HEK293 (cell line): ENCODE results near the gene ZFTA.

Experiments
- CTCF ChIA-PET: fragments of 350-600 bp; formaldehyde crosslinking; extraction: SDS; loops from one replicate; lab custom pipeline; 2021; ENCODE audit warnings: antibody characterized with exemption; lab: Yijun Ruan, JAX
- POLR2A ChIA-PET: fragments of 300-600 bp; formaldehyde crosslinking; extraction: SDS; loops from one replicate; lab custom pipeline; 2020; ENCODE audit warnings: antibody characterized with exemption, inconsistent platforms; lab: Yijun Ruan, JAX
- H3K27ac ChIP-seq: fragments of 200-500 bp; sonication (Bioruptor generic); 2 replicates; pipeline ENCODE4 v1.5.1; 2014; ENCODE audit warnings: low read depth, low read length, control low read depth, inconsistent platforms; ENCODE audit errors: extremely low read depth
- H3K36me3 ChIP-seq, 2 experiments: fragments of 200-500 bp in 1 of 2; sonication (Bioruptor generic) in 1 of 2; 1 replicate in 1 of 2; 2 replicates in 1 of 2; pipeline ENCODE4 v1.5.1; 2014 to 2017; ENCODE audit warnings: inconsistent platforms in 2 of 2, low read length in 2 of 2; ENCODE audit not compliant: control insufficient read depth in 2 of 2, insufficient read depth in 1 of 2
- H3K4me1 ChIP-seq: fragments of 200-500 bp; sonication (Bioruptor generic); 2 replicates; pipeline ENCODE4 v1.5.1; 2014; ENCODE audit warnings: mild to moderate bottlenecking, low read length, inconsistent platforms; ENCODE audit not compliant: control insufficient read depth, insufficient read depth
- H3K4me3 ChIP-seq: 2 replicates; pipeline ENCODE4 v1.5.1; 2011; ENCODE audit warnings: low read depth, mild to moderate bottlenecking, control low read depth, low read length, moderate library complexity
- H3K9me3 ChIP-seq: fragments of 200-500 bp; sonication (Bioruptor generic); 2 replicates; pipeline ENCODE4 v1.5.1; 2014; ENCODE audit warnings: low read depth, low read length, inconsistent platforms; ENCODE audit not compliant: control insufficient read depth, insufficient read depth
- GFI1B ChIP-seq: fragments of 450-650 bp; formaldehyde crosslinking; IDR thresholded peaks from 2 replicates; pipeline ENCODE4 v1.5.1; 2016; ENCODE audit warnings: missing biosample characterization, missing genetic modification characterization
- SP7 ChIP-seq: fragments of 450-650 bp; formaldehyde crosslinking; IDR thresholded peaks from 2 replicates; pipeline ENCODE4 v1.5.1; 2016; ENCODE audit warnings: missing biosample characterization, missing genetic modification characterization
- ZBTB7A ChIP-seq: fragments of 450-650 bp; formaldehyde crosslinking; IDR thresholded peaks from 2 replicates; pipeline ENCODE4 v1.5.1; 2016; ENCODE audit warnings: low read depth, missing biosample characterization, missing genetic modification characterization
- ZNF112 ChIP-seq: fragments of 450-650 bp; formaldehyde crosslinking; IDR thresholded peaks from 2 replicates; pipeline ENCODE4 v1.5.0; 2017; ENCODE audit warnings: missing biosample characterization, missing genetic modification characterization
- ZNF223 ChIP-seq: fragments of 450-650 bp; formaldehyde crosslinking; IDR thresholded peaks from 2 replicates; pipeline ENCODE4 v1.5.1; 2016; ENCODE audit warnings: missing biosample characterization, missing genetic modification characterization
- ZNF335 ChIP-seq: fragments of 450-650 bp; formaldehyde crosslinking; conservative IDR thresholded peaks from 2 replicates; pipeline ENCODE4 v1.5.1; 2016; ENCODE audit warnings: missing biosample characterization, missing genetic modification characterization
- ZNF354C ChIP-seq: fragments of 450-650 bp; formaldehyde crosslinking; IDR thresholded peaks from 2 replicates; pipeline ENCODE4 v1.5.1; 2016; ENCODE audit warnings: missing biosample characterization, missing genetic modification characterization, low read depth, borderline replicate concordance
- ZNF626 ChIP-seq: fragments of 450-650 bp; sonication (Bioruptor Pico); formaldehyde crosslinking; IDR thresholded peaks from 2 replicates; pipeline ENCODE4 v1.5.1; 2018; ENCODE audit warnings: missing biosample characterization, missing genetic modification characterization, inconsistent platforms
- ZNF701 ChIP-seq: fragments of 450-650 bp; formaldehyde crosslinking; IDR thresholded peaks from 2 replicates; pipeline ENCODE4 v1.5.1; 2016; ENCODE audit warnings: missing biosample characterization, missing genetic modification characterization
- ZSCAN23 ChIP-seq: fragments of 450-650 bp; formaldehyde crosslinking; IDR thresholded peaks from 2 replicates; pipeline ENCODE4 v1.5.1; 2016; ENCODE audit warnings: missing biosample characterization, missing genetic modification characterization
- TF ChIP-seq, protein P1 (sequence below): fragments of 450-650 bp; IDR thresholded peaks from 2 replicates; pipeline ENCODE4 v1.5.1; 2018; ENCODE audit warnings: missing biosample characterization, mild to moderate bottlenecking, missing genetic modification characterization
- TF ChIP-seq, protein P2 (sequence below): fragments of 450-650 bp; formaldehyde crosslinking; IDR thresholded peaks from 2 replicates; pipeline ENCODE4 v1.5.1; 2016; ENCODE audit warnings: missing biosample characterization, missing genetic modification characterization

The ZFTA gene

DNA sequence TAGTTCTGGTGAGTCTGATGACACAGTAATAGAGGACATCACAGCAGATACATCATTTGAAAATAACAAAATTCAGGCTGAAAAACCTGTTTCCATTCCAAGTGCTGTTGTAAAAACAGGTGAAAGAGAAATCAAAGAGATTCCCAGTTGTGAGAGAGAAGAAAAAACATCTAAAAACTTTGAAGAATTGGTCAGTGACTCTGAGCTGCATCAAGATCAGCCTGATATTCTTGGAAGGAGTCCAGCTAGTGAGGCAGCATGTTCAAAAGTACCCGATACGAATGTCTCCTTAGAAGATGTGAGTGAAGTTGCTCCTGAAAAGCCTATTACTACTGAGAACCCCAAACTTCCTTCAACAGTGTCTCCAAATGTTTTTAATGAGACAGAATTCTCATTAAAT lies 48.6 kb downstream of the ZFTA start:
- TF ChIP-seq GFI1B = no peak
- no peak for TF ChIP-seq ZNF626
- TF ChIP-seq ZNF223 (tag by site-specific recombination) = no peak
- Histone ChIP-seq H3K4me3 (no peak overlapping the region), H3K4me1 (no peaks in the 10 kb centered on the region), H3K36me3 (peaks cover 0 to 2% of the 10 kb centered on the region in 2 experiments; a peak in 2 of 3 replicates), H3K9me3 (no peaks in the 10 kb centered on the region), H3K27ac (no peak overlapping the region)
- CTCF ChIA-PET = interaction anchor here (0.5 to 0.7 kb wide), 2 partner anchors 19 to 76 kb away, joined by 3 read pairs; no protein-coding TSS in a partner anchor
- POLR2A ChIA-PET = no interaction called here

DNA sequence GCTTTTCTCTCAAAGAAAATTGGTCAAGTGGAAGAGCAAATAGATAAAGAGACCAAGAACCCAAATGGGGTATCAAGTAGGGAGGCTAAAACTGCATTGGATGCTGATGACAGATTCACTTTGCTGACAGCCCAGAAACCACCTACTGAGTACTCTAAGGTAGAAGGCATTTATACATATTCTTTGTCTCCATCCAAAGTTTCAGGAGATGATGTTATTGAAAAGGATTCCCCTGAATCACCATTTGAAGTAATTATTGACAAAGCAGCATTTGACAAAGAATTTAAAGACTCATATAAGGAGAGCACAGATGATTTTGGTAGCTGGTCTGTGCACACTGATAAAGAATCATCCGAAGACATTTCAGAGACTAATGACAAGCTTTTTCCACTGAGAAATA lies 49.6 kb downstream of the ZFTA start:
- H3K4me3 ChIP-seq = no peak overlapping the region
- no peaks in the 10 kb centered on the region for H3K9me3 ChIP-seq
- no peak overlapping the region for H3K27ac ChIP-seq
- CTCF ChIA-PET = interaction anchor here (0.7 to 0.9 kb wide), 2 partner anchors 20 to 118 kb away, joined by 3 to 4 read pairs; no protein-coding TSS in a partner anchor
- TF ChIP-seq, protein P1, sequence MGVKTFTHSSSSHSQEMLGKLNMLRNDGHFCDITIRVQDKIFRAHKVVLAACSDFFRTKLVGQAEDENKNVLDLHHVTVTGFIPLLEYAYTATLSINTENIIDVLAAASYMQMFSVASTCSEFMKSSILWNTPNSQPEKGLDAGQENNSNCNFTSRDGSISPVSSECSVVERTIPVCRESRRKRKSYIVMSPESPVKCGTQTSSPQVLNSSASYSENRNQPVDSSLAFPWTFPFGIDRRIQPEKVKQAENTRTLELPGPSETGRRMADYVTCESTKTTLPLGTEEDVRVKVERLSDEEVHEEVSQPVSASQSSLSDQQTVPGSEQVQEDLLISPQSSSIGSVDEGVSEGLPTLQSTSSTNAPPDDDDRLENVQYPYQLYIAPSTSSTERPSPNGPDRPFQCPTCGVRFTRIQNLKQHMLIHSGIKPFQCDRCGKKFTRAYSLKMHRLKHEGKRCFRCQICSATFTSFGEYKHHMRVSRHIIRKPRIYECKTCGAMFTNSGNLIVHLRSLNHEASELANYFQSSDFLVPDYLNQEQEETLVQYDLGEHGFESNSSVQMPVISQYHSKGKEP = no peak
- no peak for TF ChIP-seq ZNF354C (tag by site-specific recombination)
- TF ChIP-seq ZBTB7A (tag by site-specific recombination) = no peak
- TF ChIP-seq, protein P2, sequence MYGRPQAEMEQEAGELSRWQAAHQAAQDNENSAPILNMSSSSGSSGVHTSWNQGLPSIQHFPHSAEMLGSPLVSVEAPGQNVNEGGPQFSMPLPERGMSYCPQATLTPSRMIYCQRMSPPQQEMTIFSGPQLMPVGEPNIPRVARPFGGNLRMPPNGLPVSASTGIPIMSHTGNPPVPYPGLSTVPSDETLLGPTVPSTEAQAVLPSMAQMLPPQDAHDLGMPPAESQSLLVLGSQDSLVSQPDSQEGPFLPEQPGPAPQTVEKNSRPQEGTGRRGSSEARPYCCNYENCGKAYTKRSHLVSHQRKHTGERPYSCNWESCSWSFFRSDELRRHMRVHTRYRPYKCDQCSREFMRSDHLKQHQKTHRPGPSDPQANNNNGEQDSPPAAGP (tag by site-specific recombination) = no peak
- TF ChIP-seq ZSCAN23 (tag by site-specific recombination) = no peak
- TF ChIP-seq ZNF701 (tag by site-specific recombination) = no peak
- TF ChIP-seq ZNF112 (tag by site-specific recombination) = no peak
- no peak for TF ChIP-seq SP7 (tag by site-specific recombination)
- TF ChIP-seq ZNF335 = no peak
- no peaks in the 10 kb centered on the region for H3K4me1 ChIP-seq
- peaks cover 0 to 2% of the 10 kb centered on the region in 2 experiments; a peak in 2 of 3 replicates for H3K36me3 ChIP-seq
- POLR2A ChIA-PET = no interaction called here
